HCT116 (cell line): Measurements from ENCODE around the gene MTHFR. TPM values are rescaled to one million over a fixed set of nuclear protein-coding genes. Genes with fewer than 3 reads are reported as not detected.

Experiments
- ATAC-seq: fragments of 200-7000 bp; cut with Tn5 transposase; 2 replicates; pipeline ENCODE4 v1.9.1; 2020; ENCODE audit warnings: mild to moderate bottlenecking, moderate library complexity
- BruUV-seq: library from RNA; stranded (reverse); fragments of 400-500 nt; replicated peaks from 2 replicates; lab custom pipeline; 2021; lab: Mats Ljungman, UMichigan
- CTCF ChIA-PET: fragments of 300-600 bp; sonication (Branson Sonifier 250); formaldehyde crosslinking; loops from one replicate; lab custom pipeline; 2021; ENCODE audit warnings: antibody characterized with exemption; lab: Charles Lee
- POLR2A ChIA-PET: fragments of 300-600, 350-600 bp; sonication (Branson Sonifier 250); formaldehyde crosslinking; loops from one replicate; lab custom pipeline; 2021; ENCODE audit warnings: antibody characterized with exemption; lab: Charles Lee
- RAD21 ChIA-PET, 2 experiments: fragments of 300-600 bp; sonication (Branson Sonifier 250); formaldehyde crosslinking; loops; one replicate each; lab custom pipeline; 2023; ENCODE audit warnings: low total read pairs in 2 of 2; ENCODE audit not compliant: uncharacterized antibody in 2 of 2, unreplicated experiment in 2 of 2, low non-redundant PET in 1 of 2; lab: Charles Lee
- DNase-seq: peaks from one replicate; pipeline ENCODE4 v3.0.0-alpha.2; 2010; ENCODE audit warnings: low read depth, low spot score
- H2AFZ ChIP-seq: fragments of 200-600 bp; shearing (Covaris generic), sonication (generic); 2 replicates; pipeline ENCODE4 v1.6.1; 2017; ENCODE audit warnings: low read depth, mixed run types, mixed read lengths, antibody characterized with exemption, low read length; ENCODE audit not compliant: poor library complexity, severe bottlenecking
- H3K27ac ChIP-seq: 2 replicates; pipeline ENCODE4 v1.5.1; 2012; ENCODE audit warnings: low read depth, low read length
- H3K27me3 ChIP-seq: fragments of 200-600 bp; sonication (generic); 2 replicates; pipeline ENCODE4 v1.6.1; 2016; ENCODE audit warnings: mixed run types, low read length, mixed read lengths; ENCODE audit not compliant: insufficient read depth
- H3K36me3 ChIP-seq, 2 experiments: fragments of 200-500 bp in 1 of 2; fragments of 200-600 bp in 1 of 2; sonication (Bioruptor generic) in 1 of 2; sonication (generic) in 1 of 2; 2 replicates each; pipeline versions ENCODE4 v1.5.1 to v1.6.1; 2014 to 2016; ENCODE audit warnings: low read length in 2 of 2, inconsistent platforms in 1 of 2, mixed read lengths in 1 of 2, mixed run types in 1 of 2; ENCODE audit not compliant: insufficient read depth in 2 of 2, control insufficient read depth in 1 of 2
- H3K4me1 ChIP-seq, 2 experiments: fragments of 200-600 bp in 1 of 2; sonication (generic) in 1 of 2; 2 replicates each; pipeline versions ENCODE4 v1.5.1 to v1.6.1; 2012 to 2017; ENCODE audit warnings: low read length in 2 of 2, inconsistent platforms in 1 of 2, mild to moderate bottlenecking in 1 of 2, mixed read lengths in 1 of 2, mixed run types in 1 of 2, moderate library complexity in 1 of 2; ENCODE audit not compliant: insufficient read depth in 2 of 2, control insufficient read depth in 1 of 2
- H3K4me2 ChIP-seq: fragments of 200-600 bp; sonication (generic); 2 replicates; pipeline ENCODE4 v1.6.1; 2017; ENCODE audit warnings: mixed run types, low read length, mixed read lengths
- H3K4me3 ChIP-seq, 2 experiments: fragments of 200-600 bp in 1 of 2; sonication (generic) in 1 of 2; replicated peaks in 1 of 2; 2 replicates each; pipeline ENCODE4 v1.5.1; 2011 to 2016; ENCODE audit warnings: low read length in 2 of 2, control low read depth in 1 of 2, low read depth in 1 of 2, mild to moderate bottlenecking in 1 of 2, mixed read lengths in 1 of 2, mixed run types in 1 of 2
- H3K79me2 ChIP-seq: fragments of 200-600 bp; sonication (generic); 2 replicates; pipeline ENCODE4 v1.6.1; 2017; ENCODE audit warnings: mild to moderate bottlenecking, mixed run types, low read length, moderate library complexity, mixed read lengths; ENCODE audit not compliant: insufficient read depth
- H3K9ac ChIP-seq: fragments of 200-600 bp; sonication (generic); 2 replicates; pipeline ENCODE4 v1.6.1; 2016; ENCODE audit warnings: low read length, mixed read lengths
- H3K9me2 ChIP-seq: fragments of 200-600 bp; sonication (generic), shearing (Covaris generic); 2 replicates; pipeline ENCODE4 v1.6.1; 2017; ENCODE audit warnings: mixed run types, mild to moderate bottlenecking, moderate library complexity; ENCODE audit not compliant: insufficient read depth
- H3K9me3 ChIP-seq, 2 experiments: fragments of 200-500 bp in 1 of 2; fragments of 200-600 bp in 1 of 2; sonication (Bioruptor generic) in 1 of 2; sonication (generic) in 1 of 2; 2 replicates each; pipeline ENCODE4 v1.6.1; 2014 to 2017; ENCODE audit warnings: low read length in 2 of 2, mixed read lengths in 2 of 2, inconsistent platforms in 1 of 2, low read depth in 1 of 2, mild to moderate bottlenecking in 1 of 2, mixed run types in 1 of 2, moderate library complexity in 1 of 2; ENCODE audit not compliant: control insufficient read depth in 1 of 2, insufficient read depth in 1 of 2
- H4K20me1 ChIP-seq: fragments of 200-600 bp; sonication (generic), shearing (Covaris generic); 2 replicates; pipeline ENCODE4 v1.6.1; 2017; ENCODE audit warnings: mixed run types, mild to moderate bottlenecking, moderate library complexity; ENCODE audit not compliant: insufficient read depth
- CBX3 ChIP-seq: IDR thresholded peaks from 2 replicates; pipeline ENCODE4 v1.6.1; 2012; ENCODE audit warnings: low read depth
- EGR1 ChIP-seq: IDR thresholded peaks from 2 replicates; pipeline ENCODE4 v1.6.1; 2012; ENCODE audit warnings: low read depth
- POLR2A ChIP-seq: IDR thresholded peaks from 2 replicates; pipeline ENCODE4 v1.7.0; 2011; ENCODE audit warnings: borderline replicate concordance; ENCODE audit not compliant: insufficient read depth, insufficient read length; ENCODE audit errors: extremely low read depth
- POLR2AphosphoS5 ChIP-seq: IDR thresholded peaks from 2 replicates; pipeline ENCODE4 v1.6.1; 2011; ENCODE audit warnings: mild to moderate bottlenecking, low read depth, low read length, moderate library complexity
- SIN3A ChIP-seq: IDR thresholded peaks from 2 replicates; pipeline ENCODE4 v1.6.1; 2012; ENCODE audit warnings: low read depth
- YY1 ChIP-seq: IDR thresholded peaks from 2 replicates; pipeline ENCODE4 v1.6.1; 2011; ENCODE audit warnings: low read length, low read depth, moderate library complexity, mild to moderate bottlenecking; ENCODE audit not compliant: insufficient replicate concordance; ENCODE audit errors: extremely low read depth
- ZNF274 ChIP-seq: fragments of 200-500 bp; sonication (Bioruptor generic); IDR thresholded peaks from 2 replicates; pipeline ENCODE4 v1.6.1; 2014; ENCODE audit warnings: mild to moderate bottlenecking, low read depth, low read length, inconsistent platforms
- intact Hi-C: fragments of 100-400 bp; cut with micrococcal nuclease; formaldehyde crosslinking; loops from 2 replicates; pipeline ENCODE4 v1.10.0; 2022
- total RNA-seq: library from RNA; stranded (reverse); gene quantifications from one replicate; pipeline ENCODE4 v1.2.1, GENCODE V29; 2021; ENCODE audit not compliant: unreplicated experiment
- TF ChIP-seq, protein P1 (sequence below), 3 experiments: fragments of 200-600 bp in 1 of 3; sonication (generic) in 1 of 3; IDR thresholded peaks in 2 of 3; conservative IDR thresholded peaks in 1 of 3; 2 replicates each; pipeline ENCODE4 v1.5.1; 2012 to 2017; ENCODE audit warnings: low read depth in 2 of 3, low read length in 2 of 3, antibody characterized with exemption in 1 of 3, borderline replicate concordance in 1 of 3, control low read depth in 1 of 3, mild to moderate bottlenecking in 1 of 3, mixed read lengths in 1 of 3, mixed run types in 1 of 3, moderate library complexity in 1 of 3; ENCODE audit not compliant: insufficient read depth in 1 of 3
- TF ChIP-seq, protein P2 (sequence below): IDR thresholded peaks from 2 replicates; pipeline ENCODE4 v1.6.1; 2012; ENCODE audit warnings: low read depth
- TF ChIP-seq, protein P3 (sequence below): IDR thresholded peaks from 2 replicates; pipeline ENCODE4 v1.6.1; 2012

MTHFR gene
- total RNA-seq, 1 experiment from 2014 or later = 20.9 TPM

DNA sequence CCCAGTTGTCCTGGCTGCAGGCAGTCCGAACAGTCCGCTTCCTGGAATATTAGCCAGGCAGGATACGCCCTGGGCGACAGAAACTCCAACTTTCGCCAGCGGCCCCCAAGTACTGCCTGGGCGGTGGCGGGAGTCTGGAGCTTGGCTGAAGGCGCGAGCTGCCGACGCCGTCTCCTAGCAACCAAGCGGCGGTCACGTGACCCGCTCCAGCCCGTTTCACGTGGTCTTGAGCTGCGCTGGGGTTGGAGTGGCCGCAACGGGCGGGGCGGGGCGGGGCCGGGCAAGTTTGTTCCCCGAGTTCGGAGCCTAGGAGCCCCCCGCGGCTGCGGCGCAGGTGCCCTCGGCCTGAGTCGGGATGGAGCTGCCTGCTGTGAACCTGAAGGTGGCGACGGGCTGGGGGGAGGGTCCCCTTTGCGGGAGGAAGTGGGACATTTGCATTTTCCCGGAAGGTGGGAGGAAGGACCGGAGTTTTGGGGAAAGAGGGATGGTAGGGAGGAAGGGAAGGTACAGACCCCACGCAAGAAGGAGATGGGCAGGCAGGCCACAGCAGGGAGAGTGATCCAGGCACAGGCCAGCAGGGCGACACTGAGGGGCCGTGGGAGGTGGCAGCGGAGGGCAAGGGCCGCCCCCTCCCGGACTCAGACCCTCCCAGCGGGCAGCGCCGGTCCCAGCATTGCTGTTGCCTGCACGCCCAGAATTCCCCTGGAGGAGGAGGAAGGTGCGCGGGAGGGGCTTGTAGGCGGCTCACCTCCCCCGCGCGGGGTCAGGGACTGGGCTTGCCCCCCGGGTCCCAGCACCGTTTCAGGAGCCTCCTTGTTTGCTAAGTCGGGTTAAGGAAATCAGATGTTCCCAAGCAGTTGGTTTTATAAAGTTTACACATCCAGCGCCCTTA, 69.7 kb downstream of the MTHFR start, which contains the start of gene AGTRAP:
TSS of gene AGTRAP (plus strand) at position 283 of the 892 bp plus-strand sequence. CDS start at position 356, 73 bp downstream.
- BruUV-seq = no TSS peak
- peaks cover 14 to 42% of the 10 kb centered on the region in 2 experiments for H3K4me1 ChIP-seq
- intact Hi-C loops = no loop called here
- H3K4me3 ChIP-seq = peak within 1 kb of the TSS; percentile 91 to 92
- H3K79me2 ChIP-seq = peaks cover 8% of the 10 kb centered on the region
- no peaks in the 10 kb centered on the region for H3K27me3 ChIP-seq
- H2AFZ ChIP-seq = peak within 1 kb of the TSS; percentile 24
- peak within 1 kb of the TSS; percentile 93 for H3K4me2 ChIP-seq
- H3K9me2 ChIP-seq = no peaks in the 10 kb centered on the region
- POLR2A ChIA-PET = no interaction called here
- H3K36me3 ChIP-seq = no peaks in the 10 kb centered on the region
- peak within 1 kb of the TSS; percentile 85 for H3K27ac ChIP-seq
- CTCF ChIA-PET = interaction anchor here (0.6 to 0.7 kb wide), 2 partner anchors 91 to 454 kb away, joined by 3 read pairs; no protein-coding TSS in a partner anchor
- no peaks in the 10 kb centered on the region for H3K9me3 ChIP-seq
- DNase-seq = peak; percentile 82
- TF ChIP-seq YY1 (no peak), POLR2AphosphoS5 (peak; percentile 65), POLR2A (peak; percentile 34), SIN3A (peak; percentile 89), EGR1 (peak; percentile 63; the same call in 1 of the 2 replicates), ZNF274 (no peak), CBX3 (0 out of 2 replicates have a peak, but pooled peaks have one; percentile 29)
- TF ChIP-seq, protein P1, sequence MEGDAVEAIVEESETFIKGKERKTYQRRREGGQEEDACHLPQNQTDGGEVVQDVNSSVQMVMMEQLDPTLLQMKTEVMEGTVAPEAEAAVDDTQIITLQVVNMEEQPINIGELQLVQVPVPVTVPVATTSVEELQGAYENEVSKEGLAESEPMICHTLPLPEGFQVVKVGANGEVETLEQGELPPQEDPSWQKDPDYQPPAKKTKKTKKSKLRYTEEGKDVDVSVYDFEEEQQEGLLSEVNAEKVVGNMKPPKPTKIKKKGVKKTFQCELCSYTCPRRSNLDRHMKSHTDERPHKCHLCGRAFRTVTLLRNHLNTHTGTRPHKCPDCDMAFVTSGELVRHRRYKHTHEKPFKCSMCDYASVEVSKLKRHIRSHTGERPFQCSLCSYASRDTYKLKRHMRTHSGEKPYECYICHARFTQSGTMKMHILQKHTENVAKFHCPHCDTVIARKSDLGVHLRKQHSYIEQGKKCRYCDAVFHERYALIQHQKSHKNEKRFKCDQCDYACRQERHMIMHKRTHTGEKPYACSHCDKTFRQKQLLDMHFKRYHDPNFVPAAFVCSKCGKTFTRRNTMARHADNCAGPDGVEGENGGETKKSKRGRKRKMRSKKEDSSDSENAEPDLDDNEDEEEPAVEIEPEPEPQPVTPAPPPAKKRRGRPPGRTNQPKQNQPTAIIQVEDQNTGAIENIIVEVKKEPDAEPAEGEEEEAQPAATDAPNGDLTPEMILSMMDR (IDR thresholded peaks at IDR 0.05 in 2 of 3, conservative IDR thresholded peaks at IDR 0.05 in 1 of 3; ENCODE audit: borderline replicate concordance in 1 of 3, insufficient read depth in 1 of 3, low read depth in 2 of 3, low read length in 2 of 3) = 0 out of 6 replicates have a peak, but pooled peaks of 1 of the 3 experiments have one; percentile 11
- TF ChIP-seq, protein P2, sequence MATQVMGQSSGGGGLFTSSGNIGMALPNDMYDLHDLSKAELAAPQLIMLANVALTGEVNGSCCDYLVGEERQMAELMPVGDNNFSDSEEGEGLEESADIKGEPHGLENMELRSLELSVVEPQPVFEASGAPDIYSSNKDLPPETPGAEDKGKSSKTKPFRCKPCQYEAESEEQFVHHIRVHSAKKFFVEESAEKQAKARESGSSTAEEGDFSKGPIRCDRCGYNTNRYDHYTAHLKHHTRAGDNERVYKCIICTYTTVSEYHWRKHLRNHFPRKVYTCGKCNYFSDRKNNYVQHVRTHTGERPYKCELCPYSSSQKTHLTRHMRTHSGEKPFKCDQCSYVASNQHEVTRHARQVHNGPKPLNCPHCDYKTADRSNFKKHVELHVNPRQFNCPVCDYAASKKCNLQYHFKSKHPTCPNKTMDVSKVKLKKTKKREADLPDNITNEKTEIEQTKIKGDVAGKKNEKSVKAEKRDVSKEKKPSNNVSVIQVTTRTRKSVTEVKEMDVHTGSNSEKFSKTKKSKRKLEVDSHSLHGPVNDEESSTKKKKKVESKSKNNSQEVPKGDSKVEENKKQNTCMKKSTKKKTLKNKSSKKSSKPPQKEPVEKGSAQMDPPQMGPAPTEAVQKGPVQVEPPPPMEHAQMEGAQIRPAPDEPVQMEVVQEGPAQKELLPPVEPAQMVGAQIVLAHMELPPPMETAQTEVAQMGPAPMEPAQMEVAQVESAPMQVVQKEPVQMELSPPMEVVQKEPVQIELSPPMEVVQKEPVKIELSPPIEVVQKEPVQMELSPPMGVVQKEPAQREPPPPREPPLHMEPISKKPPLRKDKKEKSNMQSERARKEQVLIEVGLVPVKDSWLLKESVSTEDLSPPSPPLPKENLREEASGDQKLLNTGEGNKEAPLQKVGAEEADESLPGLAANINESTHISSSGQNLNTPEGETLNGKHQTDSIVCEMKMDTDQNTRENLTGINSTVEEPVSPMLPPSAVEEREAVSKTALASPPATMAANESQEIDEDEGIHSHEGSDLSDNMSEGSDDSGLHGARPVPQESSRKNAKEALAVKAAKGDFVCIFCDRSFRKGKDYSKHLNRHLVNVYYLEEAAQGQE = no peak
- TF ChIP-seq, protein P3, sequence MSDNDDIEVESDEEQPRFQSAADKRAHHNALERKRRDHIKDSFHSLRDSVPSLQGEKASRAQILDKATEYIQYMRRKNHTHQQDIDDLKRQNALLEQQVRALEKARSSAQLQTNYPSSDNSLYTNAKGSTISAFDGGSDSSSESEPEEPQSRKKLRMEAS = peak; percentile 83
- TF ChIP-seq, all 23 proteins: peak for 7
- Histone ChIP-seq H3K9ac (peak within 1 kb of the TSS; percentile 77), H4K20me1 (no peaks in the 10 kb centered on the region)
- RAD21 ChIA-PET = no interaction called here
- ATAC-seq = peak; percentile 85
